Suprapubic skin (tissue), 4 donors: ENCODE measurements around the gene TADA1.

Experiments used
- EP300 ChIP-seq: sonication (generic); formaldehyde crosslinking; IDR thresholded peaks from one replicate; pipeline ENCODE4 v1.6.1; 2017; ENCODE audit warnings: antibody characterized with exemption
- POLR2A ChIP-seq, 2 donors: fragments of 450-650 bp; IDR thresholded peaks; one replicate each; pipeline ENCODE4 v1.6.1; 2017; ENCODE audit warnings: antibody characterized with exemption in 2 of 2, mild to moderate bottlenecking in 2 of 2, moderate library complexity in 2 of 2
- POLR2AphosphoS5 ChIP-seq, 3 donors: sonication (generic); formaldehyde crosslinking; IDR thresholded peaks; one replicate each; pipeline ENCODE4 v1.6.1; 2017; ENCODE audit warnings: antibody characterized with exemption in 3 of 3
- TF ChIP-seq, protein P1 (sequence below), 2 donors: fragments of 200-600 bp in 1 of 2; fragments of 450-650 bp in 1 of 2; sonication (generic) in 1 of 2; IDR thresholded peaks; one replicate each; pipeline ENCODE4 v1.5.1; 2016 to 2019; ENCODE audit warnings: antibody characterized with exemption in 2 of 2, mild to moderate bottlenecking in 1 of 2, moderate library complexity in 1 of 2

DNA sequence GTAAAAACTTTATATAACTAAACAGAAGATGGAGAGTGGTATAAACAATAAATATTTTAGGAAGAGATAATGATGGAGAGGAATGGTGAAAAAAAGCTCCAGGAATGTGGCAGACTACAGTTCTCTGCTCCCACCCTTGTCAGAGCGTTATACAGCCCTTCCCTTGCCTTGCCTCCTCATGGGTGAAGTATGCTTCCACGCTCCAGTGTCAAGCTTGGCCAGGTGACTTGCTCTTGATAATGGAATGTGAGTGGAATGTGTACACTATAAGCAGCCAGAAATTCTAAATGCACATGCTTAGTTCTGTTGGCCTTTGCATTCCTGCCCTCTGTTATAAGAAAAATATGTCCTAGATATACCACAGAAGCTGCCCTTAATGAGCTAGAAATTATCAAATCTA lies 61.5 kb downstream of the TADA1 start:
- TF ChIP-seq, protein P1, sequence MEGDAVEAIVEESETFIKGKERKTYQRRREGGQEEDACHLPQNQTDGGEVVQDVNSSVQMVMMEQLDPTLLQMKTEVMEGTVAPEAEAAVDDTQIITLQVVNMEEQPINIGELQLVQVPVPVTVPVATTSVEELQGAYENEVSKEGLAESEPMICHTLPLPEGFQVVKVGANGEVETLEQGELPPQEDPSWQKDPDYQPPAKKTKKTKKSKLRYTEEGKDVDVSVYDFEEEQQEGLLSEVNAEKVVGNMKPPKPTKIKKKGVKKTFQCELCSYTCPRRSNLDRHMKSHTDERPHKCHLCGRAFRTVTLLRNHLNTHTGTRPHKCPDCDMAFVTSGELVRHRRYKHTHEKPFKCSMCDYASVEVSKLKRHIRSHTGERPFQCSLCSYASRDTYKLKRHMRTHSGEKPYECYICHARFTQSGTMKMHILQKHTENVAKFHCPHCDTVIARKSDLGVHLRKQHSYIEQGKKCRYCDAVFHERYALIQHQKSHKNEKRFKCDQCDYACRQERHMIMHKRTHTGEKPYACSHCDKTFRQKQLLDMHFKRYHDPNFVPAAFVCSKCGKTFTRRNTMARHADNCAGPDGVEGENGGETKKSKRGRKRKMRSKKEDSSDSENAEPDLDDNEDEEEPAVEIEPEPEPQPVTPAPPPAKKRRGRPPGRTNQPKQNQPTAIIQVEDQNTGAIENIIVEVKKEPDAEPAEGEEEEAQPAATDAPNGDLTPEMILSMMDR (IDR thresholded peaks at IDR 0.05) = no peak
- TF ChIP-seq POLR2A (IDR thresholded peaks at IDR 0.05) = no peak
- no peak for TF ChIP-seq POLR2AphosphoS5 (IDR thresholded peaks at IDR 0.05)
- TF ChIP-seq EP300 = no peak
